Stimulated activated CD4-positive, alpha-beta T cell treated with anti-CD3 and anti-CD28 coated beads, Interleukin-12 subunit alpha, Interleukin-12 subunit beta, amount 100 ng/mL, for 24 hours (primary cell): ENCODE measurements around the gene KLK2.
"Not testable (repeated sequence)": the region's sequence is repeated elsewhere in the genome, so short reads cannot be mapped to it uniquely, and the experiment has no call there.

Experiments used
- DNase-seq, 2 experiments: peaks; one replicate each; pipeline ENCODE4 v3.0.0-alpha.2; 2020; ENCODE audit warnings: low read depth in 2 of 2

KLK2 gene

GRCh38 chr19:50894478-50895356 is 21.5 kb downstream of the KLK2 start:
- DNase-seq: no peak

GRCh38 chr19:50896089-50896590 is 22.9 kb downstream of the KLK2 start:
- DNase-seq: not testable (repeated sequence)

GRCh38 chr19:50896591-50897190 is 23.5 kb downstream of the KLK2 start:
- no peak for DNase-seq

GRCh38 chr19:50897191-50897607 is 24.0 kb downstream of the KLK2 start:
- no peak for DNase-seq

- no peak for DNase-seq
Observed at GRCh38 chr19:50897612-50898011, 24.4 kb downstream of the KLK2 start.

GRCh38 chr19:50898018-50898417 is 24.8 kb downstream of the KLK2 start:
- DNase-seq: no peak

- no peak for DNase-seq
Observed at GRCh38 chr19:50899569-50899968, 26.3 kb downstream of the KLK2 start.

- DNase-seq: no peak
Observed at GRCh38 chr19:50902640-50903039, 29.4 kb downstream of the KLK2 start.

GRCh38 chr19:50906217-50906616 is 33.0 kb downstream of the KLK2 start:
- peak in 1 of 2 experiments; percentile 36 for DNase-seq

GRCh38 chr19:50908336-50908735 is 35.1 kb downstream of the KLK2 start:
- DNase-seq: no peak

- DNase-seq: peak; percentile 14 to 40
Observed at GRCh38 chr19:50909240-50910070, 36.2 kb downstream of the KLK2 start.

GRCh38 chr19:50910722-50911121 is 37.5 kb downstream of the KLK2 start:
- no peak for DNase-seq

- DNase-seq: no peak
Observed at GRCh38 chr19:50911206-50912101, 38.2 kb downstream of the KLK2 start, which contains the start of gene KLK4. Gene KLK4 (minus strand): TSS chr19:50911395. CDS start chr19:50910738, 657 bp downstream.

- no peak for DNase-seq
Observed at GRCh38 chr19:50912102-50912599, 38.9 kb downstream of the KLK2 start.

- no peak for DNase-seq
Observed at GRCh38 chr19:50912727-50913716, 39.8 kb downstream of the KLK2 start.

- DNase-seq: no peak
Observed at GRCh38 chr19:50916069-50916468, 42.8 kb downstream of the KLK2 start.

GRCh38 chr19:50921426-50922316 is 48.4 kb downstream of the KLK2 start:
- no peak for DNase-seq

GRCh38 chr19:50922317-50922853 is 49.1 kb downstream of the KLK2 start:
- peak; percentile 65 to 70 for DNase-seq
